GM12875 (cell line): Measurements from ENCODE around the gene PTPN7.

Experiments used
- H3K4me3 ChIP-seq: one replicate; pipeline ENCODE4 v1.5.1; 2011; ENCODE audit warnings: low read depth, low read length, control low read depth
- CTCF ChIP-seq: IDR thresholded peaks from 2 replicates; pipeline ENCODE4 v1.5.1; 2011; ENCODE audit warnings: low read depth, mild to moderate bottlenecking, control low read depth, inconsistent platforms, low read length, moderate library complexity, borderline replicate concordance; ENCODE audit not compliant: insufficient read depth

The PTPN7 gene

GRCh38 chr1:202140833-202141232 lies 19.6 kb downstream of the PTPN7 start:
- no peak overlapping the region for H3K4me3 ChIP-seq
- no peak for TF ChIP-seq CTCF

- peak; percentile 83 for TF ChIP-seq CTCF
Measured at GRCh38 chr1:202135221-202135721, 25.1 kb downstream of the PTPN7 start.

DNA sequence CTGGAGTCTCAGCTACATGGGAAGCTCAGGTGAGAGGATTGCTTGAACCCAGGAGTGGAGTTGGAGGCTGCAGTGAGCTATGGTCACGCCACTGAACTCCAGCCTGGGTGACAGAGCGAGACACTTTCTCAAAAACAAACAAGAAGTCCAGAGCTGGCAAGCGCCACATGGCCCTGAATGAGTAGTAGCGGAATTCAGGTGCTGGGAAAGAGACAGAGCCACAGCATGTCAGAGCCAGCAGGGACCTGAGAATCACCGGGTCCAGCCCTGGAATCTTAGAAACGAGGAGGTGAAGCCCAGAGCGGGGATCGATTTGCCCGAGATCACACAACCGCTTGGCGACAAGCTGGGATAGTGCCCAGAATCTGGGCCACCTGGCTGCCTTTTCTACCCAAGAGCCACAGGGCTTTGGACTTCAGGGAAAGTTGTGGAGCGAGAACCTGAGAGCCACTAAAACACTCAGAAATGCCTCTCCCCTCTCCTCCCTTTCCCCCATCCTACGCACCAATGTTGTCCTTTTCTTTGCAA lies 25.7 kb downstream of the PTPN7 start:
- no peak overlapping the region for H3K4me3 ChIP-seq
- no peak for TF ChIP-seq CTCF

More at GRCh38 chr1:202135221-202135721, 25.1 kb downstream of the PTPN7 start:
- H3K4me3 ChIP-seq, result no peak overlapping the region

GRCh38 chr1:202133989-202134388 lies 26.4 kb downstream of the PTPN7 start:
- no peak for TF ChIP-seq CTCF
- H3K4me3 ChIP-seq, result no peak overlapping the region

DNA sequence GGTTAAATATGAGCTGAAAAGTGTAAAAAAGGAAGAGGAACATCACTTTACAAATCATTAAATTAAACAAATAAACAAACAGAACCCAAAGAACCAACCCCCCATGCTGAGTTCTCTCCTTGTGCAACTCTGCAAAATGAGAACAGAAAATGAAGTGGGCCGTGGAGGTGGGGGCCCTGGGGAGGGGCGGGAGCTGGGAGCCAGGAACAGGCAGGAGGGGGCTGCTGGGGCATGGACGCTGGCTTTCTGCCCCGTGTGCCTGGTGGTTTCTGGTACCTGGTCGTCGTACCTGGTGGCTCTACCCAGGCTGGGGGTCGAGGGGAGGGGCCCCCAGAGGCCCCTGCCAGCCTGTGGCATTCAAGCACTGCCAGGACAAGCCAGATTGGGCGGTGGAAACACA lies 26.9 kb downstream of the PTPN7 start:
- TF ChIP-seq CTCF, result no peak
- H3K4me3 ChIP-seq, result no peak overlapping the region

DNA sequence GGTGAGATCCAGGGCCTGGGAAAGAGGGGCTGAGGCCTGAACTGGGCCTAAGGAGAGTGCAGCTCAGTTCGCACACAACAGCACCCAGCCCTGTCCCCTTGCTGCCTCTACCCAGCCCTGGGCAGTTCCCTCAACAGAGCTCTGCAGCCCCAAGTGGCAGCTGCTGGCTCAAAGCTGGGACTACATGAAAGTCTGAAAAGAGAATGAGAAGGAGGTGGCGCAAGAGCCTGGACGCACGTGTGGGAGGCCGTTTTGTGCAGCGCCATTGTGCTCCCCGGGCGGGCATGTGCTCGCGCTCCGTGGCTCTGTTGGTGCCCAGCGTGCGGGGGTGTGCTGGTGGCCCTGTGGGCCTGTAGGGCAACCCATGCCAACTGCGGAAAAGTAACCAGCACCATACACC lies 27.4 kb downstream of the PTPN7 start:
- no peak for TF ChIP-seq CTCF
- H3K4me3 ChIP-seq, result no peak overlapping the region

- H3K4me3 ChIP-seq, result no peak overlapping the region
- TF ChIP-seq CTCF, result no peak
Measured at GRCh38 chr1:202131956-202132821, 28.2 kb downstream of the PTPN7 start.
